GM12872 (cell line): ENCODE results near the gene NEXN.

Experiments used
- CTCF ChIP-seq: IDR thresholded peaks from 3 replicates; pipeline ENCODE4 v1.5.1; 2011; ENCODE audit warnings: low read depth, mild to moderate bottlenecking, low read length, moderate library complexity; ENCODE audit not compliant: insufficient read depth

NEXN gene

GRCh38 chr1:77929806-77930205 lies 41.4 kb downstream of the NEXN start:
- TF ChIP-seq CTCF: no peak

DNA sequence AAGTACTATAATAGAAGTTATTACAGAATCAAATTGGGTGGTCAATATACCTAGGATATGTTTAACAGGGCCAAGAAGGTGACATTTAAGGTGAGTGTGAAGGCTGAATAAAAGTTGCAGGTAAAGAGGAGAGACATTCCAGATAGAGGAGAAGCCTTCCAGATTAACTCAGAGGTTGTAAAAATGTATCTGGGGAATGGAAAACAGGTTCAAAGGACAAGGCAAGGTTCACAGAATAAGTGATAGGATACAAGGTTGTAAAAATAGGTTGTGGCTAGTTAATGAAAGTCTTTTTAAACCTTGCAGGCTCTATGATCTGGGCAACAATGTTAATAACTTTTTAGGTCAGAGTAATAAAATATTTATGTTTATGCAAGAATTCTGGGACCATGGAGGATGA lies 50.2 kb downstream of the NEXN start:
- no peak for TF ChIP-seq CTCF

GRCh38 chr1:77940921-77941570 lies 52.6 kb downstream of the NEXN start:
- TF ChIP-seq CTCF: no peak

GRCh38 chr1:77942400-77943140 lies 54.1 kb downstream of the NEXN start:
- TF ChIP-seq CTCF: no peak

GRCh38 chr1:77945345-77945744 lies 56.9 kb downstream of the NEXN start:
- no peak for TF ChIP-seq CTCF

GRCh38 chr1:77948841-77949424 lies 60.5 kb downstream of the NEXN start:
- peak; percentile 20; the same call in 1 of the 3 replicates for TF ChIP-seq CTCF

DNA sequence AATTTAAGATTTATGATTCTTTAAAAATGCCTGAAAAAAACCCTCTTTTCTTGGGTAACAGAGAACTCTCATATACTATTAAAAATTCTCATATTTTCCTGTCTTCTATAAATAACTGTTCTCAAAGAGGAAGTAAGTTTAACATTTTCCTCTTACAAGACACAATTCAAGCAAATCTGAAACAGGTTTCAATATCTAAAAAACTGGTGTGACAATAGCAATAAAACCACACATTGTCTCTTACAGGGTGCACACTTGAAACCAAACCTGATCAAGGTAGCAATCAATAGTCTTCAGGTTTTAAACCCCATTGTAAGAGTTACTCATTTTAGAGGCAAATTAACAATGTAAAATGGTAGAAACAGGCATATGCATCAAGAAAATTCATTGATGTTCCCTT lies 62.4 kb downstream of the NEXN start:
- TF ChIP-seq CTCF: no peak
